GM18520 (cell line): ENCODE measurements around the gene FBXO9.
A peak's percentile ranks its signal among the peaks of the same experiment; 100 is the strongest.
"Not testable (repeated sequence)": the region's sequence is repeated elsewhere in the genome, so short reads cannot be mapped to it uniquely, and the experiment has no call there.

Experiments
- ATAC-seq: cut with Tn5 transposase; IDR thresholded peaks from one replicate; pipeline ENCODE4 v1.9.1; 2021; ENCODE audit not compliant: unreplicated experiment

FBXO9 gene

DNA sequence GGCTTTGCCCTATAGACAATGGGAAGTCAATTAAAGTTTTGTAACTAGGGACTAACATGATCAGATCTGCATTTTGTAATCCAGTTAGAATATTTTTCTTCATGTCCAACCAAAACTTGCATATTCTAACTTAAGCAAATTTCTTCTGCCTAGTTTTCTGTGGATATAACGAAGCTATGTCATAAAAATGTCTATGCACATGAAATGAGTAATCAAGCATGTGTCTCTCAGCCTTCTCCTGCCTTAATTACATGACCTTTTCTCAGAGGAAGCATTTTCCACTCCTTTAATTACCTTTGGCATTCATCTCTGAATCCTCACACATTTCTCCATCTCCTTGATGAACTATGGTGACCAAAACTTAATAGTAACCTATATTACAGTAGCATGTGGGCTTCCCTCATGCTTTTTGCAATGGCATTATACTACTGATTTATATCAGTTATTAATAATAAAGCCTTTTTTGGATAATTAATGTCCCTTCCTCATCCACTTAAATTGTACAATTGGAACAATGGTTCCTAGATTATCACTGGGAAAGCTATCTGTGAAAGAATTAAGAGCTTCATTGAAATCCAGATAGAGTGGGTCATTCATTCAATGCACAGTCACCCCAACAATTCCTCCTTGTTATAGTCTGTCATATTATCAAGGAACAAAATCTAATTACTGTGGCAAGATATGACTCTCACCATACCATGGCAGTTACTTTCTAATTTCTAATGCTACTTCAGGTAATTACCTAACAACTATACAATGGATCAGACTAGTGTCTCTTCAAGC lies 19.1 kb upstream of the FBXO9 start:
- no peak for ATAC-seq

DNA sequence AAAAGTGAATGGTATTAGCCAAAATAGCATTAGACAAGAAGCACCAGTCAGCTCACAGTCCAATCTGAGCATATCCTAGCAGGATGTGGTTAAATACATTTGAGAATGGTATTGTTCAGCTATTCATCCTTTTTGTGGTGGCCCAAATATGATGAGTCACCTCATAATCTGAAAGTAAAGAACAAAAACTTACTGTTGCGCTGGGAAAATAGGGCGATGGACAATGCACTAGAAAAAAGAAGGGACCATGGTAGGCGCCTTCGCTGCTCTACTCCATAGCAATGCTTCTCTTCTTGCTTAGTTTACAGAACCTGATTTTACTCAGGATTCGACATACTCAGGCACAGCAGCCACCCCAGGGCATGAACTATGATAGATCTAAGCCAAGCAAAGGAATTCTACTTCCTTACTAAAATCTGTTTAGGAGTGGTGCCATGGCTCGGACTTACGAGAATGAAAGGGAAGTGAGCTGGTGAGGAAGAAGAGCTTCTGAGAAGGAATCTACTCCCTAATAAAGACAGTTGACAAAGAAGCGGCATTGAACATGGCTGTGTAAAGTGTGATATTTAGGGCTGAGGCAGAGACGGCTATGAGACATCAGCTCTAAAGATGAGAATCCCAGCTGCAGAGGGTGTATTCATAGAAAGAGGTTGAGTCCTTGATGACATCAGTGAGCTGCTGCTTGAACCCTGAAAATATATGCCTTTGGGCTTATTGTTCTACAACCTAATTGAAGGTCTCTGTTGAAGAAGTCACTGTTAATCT lies 16.6 kb upstream of the FBXO9 start:
- peak; percentile 78 for ATAC-seq

DNA sequence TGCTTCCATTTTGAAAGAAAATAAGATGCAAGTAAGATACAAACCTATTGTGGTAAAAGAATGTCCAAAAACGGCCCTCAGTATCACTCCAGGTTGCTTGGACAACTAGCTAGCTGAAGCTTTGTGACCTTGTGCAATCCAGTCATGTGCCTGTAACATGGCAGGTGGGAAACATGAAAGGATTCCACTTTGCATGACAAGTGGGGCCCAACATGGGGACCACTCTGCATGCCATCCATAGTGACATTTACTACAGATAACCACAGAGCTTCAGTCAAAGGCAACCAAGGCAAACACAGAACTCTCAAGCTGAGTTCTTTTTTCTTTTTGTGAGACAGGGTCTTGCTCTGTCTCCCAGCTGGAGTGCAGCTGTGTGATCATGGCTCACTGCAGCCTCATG lies 15.8 kb upstream of the FBXO9 start:
- no peak for ATAC-seq

DNA sequence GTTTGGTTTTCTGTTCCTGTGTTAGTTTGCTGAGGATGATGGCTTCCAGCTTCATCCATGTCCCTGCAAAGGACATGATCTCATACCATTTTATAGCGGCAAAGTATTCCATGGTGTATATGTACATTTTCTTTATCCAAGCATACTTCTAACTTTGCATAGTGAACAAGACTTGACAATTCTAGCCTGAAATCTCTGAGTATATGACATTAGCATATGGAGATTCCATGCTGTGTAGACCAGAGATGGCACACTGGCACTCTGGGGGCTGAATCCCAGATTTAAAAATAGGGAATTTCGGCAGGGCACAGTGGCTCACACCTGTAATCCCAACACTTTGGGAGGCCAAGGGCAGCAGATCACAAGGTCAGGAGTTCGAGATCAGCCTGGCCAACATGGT lies 13.1 kb upstream of the FBXO9 start:
- ATAC-seq: not testable (repeated sequence)

DNA sequence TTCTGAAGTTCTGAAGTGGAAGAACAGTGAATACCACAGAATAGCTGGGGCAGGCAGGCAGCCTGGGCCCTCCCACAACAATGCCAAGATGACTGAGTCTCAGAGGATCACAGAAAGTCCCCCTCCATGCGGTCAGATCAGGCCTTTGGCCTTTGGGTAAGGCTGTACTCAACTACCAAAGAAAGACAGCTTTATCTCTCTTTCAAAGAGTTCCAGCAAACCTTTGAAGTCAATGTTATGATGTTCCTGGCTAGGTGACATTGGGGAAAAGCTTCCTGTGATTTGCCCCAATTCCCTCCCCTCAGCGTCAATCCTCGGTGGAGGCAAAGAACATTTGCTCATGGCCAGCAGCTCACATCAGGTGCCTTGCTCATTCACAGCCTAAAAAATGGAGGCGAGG lies 10.7 kb upstream of the FBXO9 start:
- no peak for ATAC-seq

DNA sequence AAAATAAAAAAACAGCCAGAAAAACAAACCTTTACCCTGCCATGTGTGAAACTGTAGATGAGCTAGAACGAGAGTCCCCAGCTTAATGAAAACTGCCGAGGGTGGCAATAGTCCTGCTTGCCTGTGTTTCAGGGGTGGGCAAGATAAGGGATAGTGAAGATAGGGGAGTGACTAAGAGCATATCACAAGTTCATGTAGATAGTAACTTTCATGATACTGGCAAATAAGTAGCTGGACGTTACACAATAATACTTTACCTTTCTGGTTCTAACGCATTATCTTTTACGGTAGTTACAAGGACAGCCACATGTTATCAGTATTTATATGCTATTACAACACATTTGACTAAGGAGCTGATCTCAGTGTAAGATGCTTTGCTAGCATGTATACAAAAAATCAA lies 9.3 kb upstream of the FBXO9 start:
- ATAC-seq: no peak

DNA sequence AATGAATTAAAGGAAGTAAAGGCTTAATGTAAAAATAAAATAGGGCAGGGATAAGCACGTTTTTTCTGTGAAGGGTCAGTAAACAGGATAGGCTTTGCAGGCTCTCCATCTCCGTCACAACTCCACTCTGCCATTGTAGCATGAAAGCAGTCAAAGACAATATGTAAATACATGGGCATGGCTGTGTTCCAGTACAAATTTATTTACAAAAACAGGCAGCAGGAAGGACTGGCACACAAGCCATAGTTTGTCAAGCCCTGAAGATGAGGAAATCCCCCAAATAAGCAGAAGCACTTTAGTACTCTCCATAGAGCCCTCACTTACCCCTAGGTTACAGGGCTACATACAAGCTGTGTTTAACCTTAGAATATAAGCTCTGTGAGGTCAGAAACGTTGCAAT lies 8.9 kb upstream of the FBXO9 start:
- no peak for ATAC-seq

DNA sequence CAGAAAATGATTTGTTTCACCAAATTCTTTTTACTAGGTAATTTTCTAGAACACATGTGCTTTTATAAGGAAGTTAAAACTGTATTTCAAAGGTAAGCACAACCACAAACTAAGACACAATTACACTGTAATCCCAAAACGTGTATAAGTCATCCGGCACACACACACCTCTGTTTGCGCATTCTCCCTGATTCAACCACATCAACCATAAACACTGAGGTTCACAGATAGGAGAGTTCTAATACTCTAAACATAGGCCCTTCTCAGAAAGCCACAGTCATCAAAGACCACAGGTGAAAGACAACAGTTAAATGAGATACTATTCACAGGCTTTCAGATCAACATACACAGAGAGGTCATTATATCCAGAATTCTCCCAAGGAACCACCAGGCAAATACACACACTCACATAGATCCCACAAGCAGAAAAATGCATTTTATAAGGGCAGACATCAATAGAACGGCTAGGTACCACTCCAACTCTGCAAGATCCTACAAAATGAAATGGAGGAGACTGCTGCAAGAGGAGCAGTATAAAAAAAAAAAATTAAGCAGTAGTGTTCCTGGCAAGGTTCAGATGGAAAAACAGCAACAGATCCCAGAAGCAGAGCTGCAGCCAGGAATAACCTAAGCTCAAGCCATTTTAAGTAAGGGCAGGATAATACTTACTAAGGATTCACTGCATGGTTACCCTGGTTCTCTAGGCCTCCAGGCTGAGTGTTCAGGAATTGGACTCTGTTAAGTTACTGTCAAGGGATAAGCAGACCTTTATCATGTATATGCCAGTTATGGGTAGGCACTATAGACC lies 6.6 kb upstream of the FBXO9 start:
- no peak for ATAC-seq

DNA sequence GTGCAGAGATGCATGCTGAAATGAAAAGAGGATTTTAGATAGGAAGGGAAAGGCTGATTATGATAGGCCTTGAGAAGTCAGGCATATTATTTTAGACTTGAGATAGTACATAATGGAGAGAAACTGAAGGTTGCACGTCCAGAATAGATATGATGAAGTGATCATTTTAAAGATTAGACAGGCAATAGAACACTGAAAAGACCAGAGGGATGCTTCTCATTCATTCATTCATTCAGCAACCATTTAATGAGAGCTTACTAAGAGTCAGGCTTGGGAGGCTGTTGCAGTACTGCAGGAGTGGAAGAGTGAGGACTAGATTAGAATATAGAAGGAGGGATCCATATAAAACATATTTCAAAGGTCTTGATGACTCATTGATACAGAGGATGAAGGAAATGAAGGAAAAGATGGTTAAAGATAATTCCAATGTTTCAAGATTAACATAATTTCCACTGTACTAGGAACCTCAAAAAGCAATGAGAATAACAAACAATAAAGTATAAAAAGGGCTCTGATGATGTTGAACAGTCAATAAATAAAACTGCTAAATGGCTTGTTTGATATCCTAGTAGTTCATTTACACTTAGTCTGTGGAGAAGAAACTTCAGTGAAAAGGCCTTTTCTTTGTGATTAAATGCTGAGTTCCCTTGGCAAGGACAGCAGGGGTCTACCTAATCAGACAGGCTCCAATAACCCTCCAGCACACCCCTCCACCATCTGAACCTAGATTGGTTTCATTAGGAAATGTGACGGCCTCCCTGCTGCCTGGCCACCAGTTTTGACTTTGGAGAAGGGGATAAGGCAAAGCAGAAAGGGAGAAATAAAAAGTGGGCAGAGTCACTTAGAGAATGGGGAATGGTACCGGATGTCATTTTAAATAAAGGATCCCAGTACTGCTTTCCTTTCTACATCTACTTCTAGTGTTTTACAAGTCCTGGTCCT lies 5.3 kb upstream of the FBXO9 start:
- ATAC-seq: no peak

DNA sequence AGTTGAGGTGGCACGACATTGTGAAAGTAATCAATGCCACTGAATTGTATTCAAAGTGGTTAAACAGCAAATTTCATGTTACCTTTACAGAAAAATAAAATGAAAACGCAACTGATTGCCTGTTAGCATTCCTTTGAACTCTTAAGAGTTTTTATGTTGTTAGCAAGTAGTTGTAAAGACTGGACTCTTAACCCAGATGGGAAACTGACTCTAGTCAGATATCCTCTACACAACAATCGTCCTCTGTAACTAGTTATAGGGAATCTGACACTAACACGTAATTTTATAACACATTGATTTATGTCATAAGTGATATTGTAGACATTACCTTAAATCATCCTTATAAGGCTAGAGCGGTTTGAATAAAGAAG lies 3.0 kb upstream of the FBXO9 start:
- no peak for ATAC-seq

DNA sequence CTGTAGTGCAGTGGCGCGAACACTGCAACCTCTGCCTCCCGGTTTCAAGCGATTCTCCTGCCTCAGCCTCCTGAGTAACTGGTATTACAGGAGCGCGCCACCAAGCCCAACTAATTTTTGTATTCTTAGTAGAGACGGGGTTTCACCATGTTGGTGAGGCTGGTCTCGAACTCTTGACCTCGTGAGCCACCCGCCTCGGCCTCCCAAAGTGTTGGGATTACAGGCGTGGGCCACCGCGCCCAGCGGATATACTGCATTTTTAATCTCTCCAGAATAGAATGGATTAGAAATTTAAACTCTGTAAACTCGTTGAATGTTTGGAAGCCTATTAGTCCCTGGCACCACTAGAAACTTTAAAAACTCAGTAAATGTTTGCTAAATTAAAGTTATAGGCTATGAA lies 949 bp upstream of the FBXO9 start:
- not testable (repeated sequence) for ATAC-seq

DNA sequence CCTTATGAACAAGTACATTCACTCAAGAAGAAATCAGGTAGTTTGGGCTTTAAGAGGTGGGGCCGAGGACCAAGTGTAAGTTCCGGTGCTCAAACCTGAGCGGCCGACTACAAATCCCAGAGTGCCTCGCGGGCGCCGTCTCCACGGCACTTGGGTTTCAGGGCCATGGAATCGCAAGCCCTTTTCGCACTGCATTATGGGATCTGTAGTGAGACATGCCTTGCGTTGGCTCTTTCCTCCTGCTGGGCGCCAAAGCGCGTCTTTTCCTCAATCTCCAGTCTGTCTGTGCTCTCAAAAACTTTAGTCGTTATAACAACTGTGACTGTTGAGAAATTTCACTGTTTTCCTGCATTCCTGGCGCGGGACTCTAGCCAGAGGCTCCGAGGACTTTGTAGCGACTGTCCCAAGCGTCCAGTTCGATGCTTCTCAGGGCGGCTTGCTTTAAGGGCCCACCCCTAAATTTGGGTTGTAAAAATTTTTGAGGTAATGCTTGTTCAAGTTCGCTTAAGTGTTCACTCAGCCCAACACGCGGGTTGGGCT lies 408 bp upstream of the FBXO9 start:
- ATAC-seq: peak; percentile 72

DNA sequence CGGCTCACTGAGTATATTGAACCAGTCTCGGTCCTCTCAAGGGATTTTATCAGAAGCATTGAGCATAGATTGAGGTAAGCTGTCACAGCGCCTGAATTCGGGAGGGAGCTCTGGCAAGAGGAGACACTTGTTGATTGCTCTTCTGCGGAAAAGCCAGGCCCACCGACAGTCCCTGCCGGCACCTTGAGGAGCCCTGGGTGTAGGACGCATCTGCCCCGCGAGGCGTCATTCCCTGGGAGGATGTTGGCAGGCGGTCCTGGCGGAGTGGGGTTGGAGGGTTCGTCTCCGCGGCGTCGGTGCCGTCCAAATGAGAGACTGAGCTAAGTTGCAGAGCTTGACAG lies 843 bp downstream of the FBXO9 start:
- ATAC-seq: no peak

DNA sequence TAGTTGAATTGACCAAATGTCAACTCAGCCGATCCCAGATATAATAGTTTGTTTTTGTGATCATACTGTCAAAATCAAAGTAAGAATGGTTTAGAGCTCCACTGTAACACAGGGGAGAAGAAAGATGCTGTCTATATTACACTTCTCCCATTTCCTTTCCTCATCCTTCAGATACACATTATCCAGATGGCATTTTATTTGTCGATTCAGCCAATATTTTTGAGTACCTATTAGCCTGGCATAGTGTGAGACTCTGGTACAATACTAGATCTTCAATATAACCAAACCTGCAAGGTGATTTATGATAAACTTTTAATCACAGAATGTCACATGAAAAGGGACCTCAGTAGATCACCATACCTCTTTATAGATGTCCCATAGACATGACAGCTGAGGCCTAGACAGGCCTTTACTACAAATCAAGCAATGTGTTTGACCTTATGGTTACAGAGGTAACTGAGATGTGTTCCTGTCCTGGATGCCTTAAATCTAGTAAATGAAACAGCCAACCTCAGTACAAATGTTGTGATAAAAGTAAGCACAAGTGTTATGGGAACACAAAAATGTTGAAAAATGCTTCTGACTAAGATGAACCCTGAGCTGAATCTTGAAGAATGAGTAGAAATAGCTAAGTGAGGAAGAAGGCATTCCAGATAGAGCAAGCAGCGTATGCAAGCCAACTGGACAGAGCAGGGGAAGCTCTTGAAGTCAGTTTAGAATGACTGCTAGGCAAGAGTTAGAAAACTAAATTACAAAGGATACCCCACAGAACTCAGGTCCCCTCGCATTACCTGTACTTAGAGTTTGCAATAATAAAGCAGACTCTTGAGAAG lies 1.9 kb downstream of the FBXO9 start:
- no peak for ATAC-seq

DNA sequence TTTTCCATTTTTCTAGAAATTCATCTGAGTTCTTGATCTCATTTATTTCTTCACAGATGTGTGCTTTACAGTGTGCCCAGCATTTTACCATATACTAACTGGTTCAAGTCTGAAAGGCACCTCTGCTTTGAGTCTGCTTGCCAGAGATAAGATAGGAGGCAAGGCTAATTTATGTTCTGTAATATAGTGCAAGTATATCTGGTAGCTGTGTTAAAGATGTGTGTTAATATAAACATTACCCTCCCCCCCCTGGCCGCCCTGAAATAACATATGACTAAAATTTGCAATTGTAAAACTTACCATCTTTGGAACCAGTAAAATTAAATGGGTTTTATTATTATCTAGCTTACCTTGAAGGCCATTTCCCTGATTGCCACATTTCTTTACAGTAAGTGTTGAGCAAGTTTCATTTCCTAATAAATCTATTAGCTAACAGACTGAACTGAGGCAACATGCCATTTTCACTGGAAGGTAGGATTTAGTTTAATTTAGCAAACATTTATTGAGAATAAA lies 2.7 kb downstream of the FBXO9 start:
- ATAC-seq: no peak

DNA sequence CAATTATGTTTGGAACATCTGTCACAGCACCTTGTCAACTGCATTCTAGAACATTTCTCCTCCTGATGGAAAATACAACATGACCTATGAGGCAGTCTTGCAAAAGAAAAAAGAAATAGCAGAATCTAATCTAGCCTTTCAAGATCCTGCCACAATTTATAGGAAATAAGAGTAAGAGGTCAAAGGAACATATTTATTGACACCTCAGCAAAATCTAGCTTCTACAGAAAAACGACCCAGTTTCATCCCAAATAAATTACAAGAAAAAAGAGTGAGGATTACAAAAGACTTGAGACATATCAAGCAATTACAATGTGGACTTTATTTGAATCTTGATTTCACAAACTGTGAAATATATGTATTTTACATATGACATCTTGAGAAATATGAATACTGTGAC lies 4.2 kb downstream of the FBXO9 start:
- no peak for ATAC-seq

DNA sequence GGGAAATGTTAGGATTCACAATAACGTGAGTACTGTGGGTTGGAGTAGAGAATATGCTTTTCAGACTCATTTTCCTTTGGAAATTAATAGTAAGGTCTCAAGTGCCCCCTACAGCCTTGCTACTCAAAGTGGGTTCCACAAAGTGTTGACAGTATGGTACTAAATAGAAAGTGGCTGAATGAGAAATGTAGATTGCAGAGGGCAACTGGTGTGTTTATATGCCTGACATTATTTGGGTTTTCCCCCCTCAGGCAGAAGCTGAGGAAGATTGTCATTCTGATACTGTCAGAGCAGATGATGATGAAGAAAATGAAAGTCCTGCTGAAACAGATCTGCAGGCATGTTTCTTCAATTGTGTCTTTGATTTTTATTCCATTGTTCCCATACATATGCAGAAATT lies 5.6 kb downstream of the FBXO9 start:
- ATAC-seq: peak; percentile 87

DNA sequence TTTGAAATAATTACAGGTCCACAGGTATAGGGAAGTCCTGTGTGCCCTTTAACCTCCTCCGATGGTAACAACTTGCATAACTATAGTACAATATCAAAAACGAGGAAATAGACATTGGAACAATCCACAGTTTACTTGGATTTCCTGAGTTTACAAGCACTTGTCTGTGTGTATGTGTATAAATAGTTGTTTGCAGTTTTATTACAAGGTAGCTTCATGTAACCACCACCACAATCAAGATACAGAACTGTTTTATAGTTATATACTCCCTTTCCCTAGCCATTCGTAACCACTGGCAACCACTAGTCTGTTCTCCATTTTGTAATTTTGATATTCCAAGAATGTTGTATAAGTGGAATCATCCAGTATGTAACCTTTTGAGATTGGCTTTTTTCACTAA lies 9.1 kb downstream of the FBXO9 start:
- ATAC-seq: no peak

DNA sequence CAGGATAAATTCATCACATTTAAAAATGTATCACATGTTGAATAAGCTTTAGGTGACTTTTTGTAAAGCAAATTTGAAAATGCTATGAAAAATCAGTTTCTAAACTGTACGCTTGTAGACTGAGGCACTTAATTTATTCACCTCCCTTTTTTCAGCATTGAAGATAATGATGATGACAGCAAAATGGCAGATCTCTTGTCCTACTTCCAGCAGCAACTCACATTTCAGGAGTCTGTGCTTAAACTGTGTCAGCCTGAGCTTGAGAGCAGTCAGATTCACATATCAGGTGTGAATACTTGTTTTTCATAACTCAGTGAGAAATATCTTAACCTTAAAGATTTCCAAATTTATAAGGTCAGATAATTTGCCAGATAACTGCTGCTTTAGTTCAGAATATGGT lies 15.6 kb downstream of the FBXO9 start:
- ATAC-seq: no peak
